T-cell (primary cell): Measurements from ENCODE around the gene C8B. TPM values are rescaled to one million over a fixed set of nuclear protein-coding genes. Genes with fewer than 3 reads are reported as not detected.

Experiments
- ATAC-seq, 4 experiments: fragments of 200-7000 bp in 3 of 4; fragments of 150-1000 bp in 1 of 4; cut with Tn5 transposase; replicated peaks in 1 of 4; 1 replicate in 3 of 4; 2 replicates in 1 of 4; pipeline ENCODE4 v1.10.0; 2021; ENCODE audit warnings: moderate library complexity in 3 of 4, mild to moderate bottlenecking in 2 of 4, moderate number of reproducible peaks in 1 of 4
- CTCF ChIA-PET, 2 donors: fragments of 300-600 bp; sonication (Branson Sonifier 250); formaldehyde crosslinking; loops; one replicate each; lab custom pipeline; 2022; ENCODE audit warnings: antibody characterized with exemption in 2 of 2; lab: Charles Lee
- POLR2A ChIA-PET, 2 donors: fragments of 300-600 bp; sonication (Branson Sonifier 250); formaldehyde crosslinking; loops; one replicate each; lab custom pipeline; 2022; ENCODE audit warnings: antibody characterized with exemption in 2 of 2; lab: Charles Lee
- DNase-seq, 35 experiments: peaks; one replicate each; pipeline versions ENCODE4 v3.0.0 to v3.0.0-alpha.2; 2013 to 2023
- H3K27ac ChIP-seq: one replicate; pipeline ENCODE4 v1.5.1; 2013; ENCODE audit warnings: low read length
- H3K27me3 ChIP-seq, 2 experiments: replicated peaks in 1 of 2; 1 replicate in 1 of 2; 2 replicates in 1 of 2; pipeline versions ENCODE4 v1.6.1 to v1.7.0; 2013; ENCODE audit warnings: low read length in 1 of 2, mixed read lengths in 1 of 2; ENCODE audit not compliant: control insufficient read depth in 2 of 2, insufficient read depth in 2 of 2; ENCODE audit errors: extremely low read depth in 1 of 2
- H3K36me3 ChIP-seq, 2 donors: 1 replicate in 1 of 2; 2 replicates in 1 of 2; pipeline versions ENCODE4 v1.6.1 to v1.7.0; 2013; ENCODE audit warnings: low read length in 1 of 2; ENCODE audit not compliant: control insufficient read depth in 2 of 2, insufficient read depth in 1 of 2; ENCODE audit errors: extremely low read depth in 1 of 2
- H3K4me1 ChIP-seq, 2 experiments: 1 replicate in 1 of 2; 2 replicates in 1 of 2; pipeline versions ENCODE4 v1.6.1 to v1.7.0; 2013; ENCODE audit warnings: low read length in 2 of 2, mixed read lengths in 1 of 2; ENCODE audit not compliant: insufficient read depth in 2 of 2, control insufficient read depth in 1 of 2; ENCODE audit errors: extremely low read depth in 1 of 2
- H3K4me3 ChIP-seq, 2 donors: 1 replicate in 1 of 2; 2 replicates in 1 of 2; pipeline versions ENCODE4 v1.5.1 to v1.7.0; 2013; ENCODE audit warnings: mild to moderate bottlenecking in 2 of 2, low read length in 1 of 2, moderate library complexity in 1 of 2; ENCODE audit not compliant: control insufficient read depth in 1 of 2; ENCODE audit errors: extremely low read depth in 1 of 2
- H3K9me3 ChIP-seq: 2 replicates; pipeline ENCODE4 v1.7.0; 2013
- H3K27ac Mint-ChIP-seq, 2 donors: one replicate each; pipeline ENCODE4 v1.8.0; 2020 to 2021; ENCODE audit warnings: mild to moderate bottlenecking in 2 of 2, mixed read lengths in 2 of 2
- H3K27me3 Mint-ChIP-seq, 2 donors: one replicate each; pipeline ENCODE4 v1.8.0; 2021 to 2022; ENCODE audit warnings: mixed read lengths in 2 of 2
- H3K36me3 Mint-ChIP-seq: one replicate; pipeline ENCODE4 v1.8.0; 2021; ENCODE audit warnings: mixed read lengths
- H3K4me1 Mint-ChIP-seq, 3 donors: one replicate each; pipeline ENCODE4 v1.8.0; 2020 to 2022; ENCODE audit warnings: mixed read lengths in 3 of 3, mild to moderate bottlenecking in 1 of 3
- H3K4me3 Mint-ChIP-seq, 3 donors: one replicate each; pipeline ENCODE4 v1.8.0; 2020 to 2022; ENCODE audit warnings: mild to moderate bottlenecking in 3 of 3, mixed read lengths in 3 of 3, moderate library complexity in 3 of 3
- H3K9me3 Mint-ChIP-seq, 3 donors: one replicate each; pipeline ENCODE4 v1.8.0; 2020 to 2022; ENCODE audit warnings: mixed read lengths in 3 of 3
- WGBS: methylation state at CpG from one replicate; pipeline ENCODE4 v1.1.5; 2013; ENCODE audit warnings: missing lambda C conversion rate; ENCODE audit not compliant: insufficient coverage; 5-methylcytosine and 5-hydroxymethylcytosine counted together
- total RNA-seq, 35 experiments: library from RNA in 6 of 35; stranded (reverse) in 6 of 35; fragments of 120-200 nt in 1 of 35; gene quantifications; one replicate each; pipeline versions ENCODE4 v1.2.1 to v1.2.4 and lab custom pipeline; 2013 to 2026

Gene C8B
- total RNA-seq, 5 donors from 2014 or later (not counting 1 experiment from before 2014, with no cell fraction given) = 0.12 to 0.13 TPM; not detected in 3

DNA sequence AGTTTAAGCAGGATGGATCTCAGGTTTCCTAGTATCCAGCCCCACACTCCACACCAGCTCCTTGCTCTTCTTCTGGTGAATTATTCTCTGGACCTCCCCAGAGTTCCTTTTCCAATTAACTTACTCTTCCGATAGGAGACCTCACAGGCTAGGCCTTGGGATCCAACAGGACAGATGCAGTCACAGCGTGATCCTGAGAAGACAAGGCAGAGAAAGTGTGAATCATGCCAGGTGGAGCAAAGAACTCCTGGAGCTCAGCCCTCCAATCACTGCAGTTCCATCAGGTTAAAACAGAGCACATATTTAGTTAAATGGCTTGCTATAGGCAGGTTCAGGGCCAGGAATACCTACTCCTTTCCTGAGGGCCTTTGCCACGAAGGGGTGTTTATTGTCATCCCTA, 34.1 kb downstream of the C8B start:
- H3K9me3 Mint-ChIP-seq = peaks cover 0 to 5% (median 4%) of the 10 kb centered on the region in 3 donors
- H3K4me3 Mint-ChIP-seq = no peak overlapping the region
- no peaks in the 10 kb centered on the region for H3K36me3 ChIP-seq
- H3K36me3 Mint-ChIP-seq = no peaks in the 10 kb centered on the region
- WGBS = 60% methylated on average over 1 of the region's 3 CpGs
- CTCF ChIA-PET = no interaction called here
- no peak overlapping the region for H3K27ac ChIP-seq
- H3K9me3 ChIP-seq = no peaks in the 10 kb centered on the region
- POLR2A ChIA-PET = no interaction called here
- H3K4me1 Mint-ChIP-seq = no peaks in the 10 kb centered on the region
- ATAC-seq = no peak
- no peaks in the 10 kb centered on the region for H3K27me3 Mint-ChIP-seq
- no peak overlapping the region for H3K4me3 ChIP-seq
- no peak for DNase-seq
- no peaks in the 10 kb centered on the region for H3K27me3 ChIP-seq
- H3K4me1 ChIP-seq = no peaks in the 10 kb centered on the region
- no peak overlapping the region for H3K27ac Mint-ChIP-seq

DNA sequence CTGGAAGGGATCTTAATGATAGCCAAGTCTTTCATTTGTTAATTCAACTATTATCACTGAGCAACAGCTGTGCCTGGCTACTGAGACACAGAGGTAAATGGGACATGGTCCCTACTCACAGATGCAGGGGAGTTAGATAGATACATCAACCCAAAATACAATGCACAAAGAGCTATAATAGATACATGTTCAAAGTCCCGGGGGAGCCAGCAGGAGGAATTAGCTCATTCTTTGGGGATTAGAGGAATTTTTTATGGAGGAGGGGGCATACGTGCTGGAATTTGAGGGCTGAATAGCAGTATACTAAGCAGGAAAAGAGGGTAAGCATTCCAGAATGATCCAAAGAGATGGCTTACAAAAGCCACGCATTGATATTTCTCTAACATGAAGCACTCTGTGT, 34.6 kb downstream of the C8B start:
- Mint-ChIP-seq H3K27ac (no peak overlapping the region), H3K27me3 (no peaks in the 10 kb centered on the region), H3K4me3 (no peak overlapping the region), H3K36me3 (no peaks in the 10 kb centered on the region), H3K4me1 (no peaks in the 10 kb centered on the region), H3K9me3 (peaks cover 0 to 5% (median 4%) of the 10 kb centered on the region in 3 donors)
- ChIA-PET CTCF (no interaction called here), POLR2A (no interaction called here)
- WGBS = no CpG with 5 or more reads among the region's 3 CpGs
- ATAC-seq = no peak
- Histone ChIP-seq H3K36me3 (no peaks in the 10 kb centered on the region), H3K4me3 (no peak overlapping the region), H3K27ac (no peak overlapping the region), H3K9me3 (no peaks in the 10 kb centered on the region), H3K4me1 (no peaks in the 10 kb centered on the region), H3K27me3 (no peaks in the 10 kb centered on the region)
- no peak for DNase-seq

DNA sequence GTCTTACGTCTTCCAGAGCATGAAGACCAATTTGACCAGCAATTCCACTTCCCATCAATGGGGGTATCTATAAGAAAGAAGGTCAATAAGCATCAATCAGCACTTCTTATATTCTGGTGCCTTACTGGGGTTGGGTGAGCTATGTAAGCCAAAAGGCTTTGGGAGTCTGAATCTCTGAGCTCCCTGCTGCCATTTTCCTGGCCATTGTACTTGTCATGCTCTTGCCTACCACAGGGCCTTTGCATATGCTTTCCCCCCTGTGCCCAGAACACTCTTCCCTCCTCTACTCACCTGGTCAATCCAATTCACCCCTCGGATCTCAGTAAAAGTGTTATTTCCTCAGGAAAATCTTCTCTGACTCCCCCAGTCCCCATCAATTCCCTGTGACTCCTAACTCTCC, 36.3 kb downstream of the C8B start:
- DNase-seq = no peak
- peaks cover 0 to 5% (median 4%) of the 10 kb centered on the region in 3 donors for H3K9me3 Mint-ChIP-seq
- Histone ChIP-seq H3K27ac (no peak overlapping the region), H3K4me1 (no peaks in the 10 kb centered on the region), H3K4me3 (no peak overlapping the region), H3K27me3 (no peaks in the 10 kb centered on the region), H3K36me3 (no peaks in the 10 kb centered on the region), H3K9me3 (no peaks in the 10 kb centered on the region)
- no peak for ATAC-seq
- ChIA-PET POLR2A (no interaction called here), CTCF (no interaction called here)
- no peak overlapping the region for H3K27ac Mint-ChIP-seq
- no peaks in the 10 kb centered on the region for H3K4me1 Mint-ChIP-seq
- H3K4me3 Mint-ChIP-seq = no peak overlapping the region
- no peaks in the 10 kb centered on the region for H3K36me3 Mint-ChIP-seq
- no peaks in the 10 kb centered on the region for H3K27me3 Mint-ChIP-seq
- WGBS = 63% methylated on average over 1 of the region's 2 CpGs

DNA sequence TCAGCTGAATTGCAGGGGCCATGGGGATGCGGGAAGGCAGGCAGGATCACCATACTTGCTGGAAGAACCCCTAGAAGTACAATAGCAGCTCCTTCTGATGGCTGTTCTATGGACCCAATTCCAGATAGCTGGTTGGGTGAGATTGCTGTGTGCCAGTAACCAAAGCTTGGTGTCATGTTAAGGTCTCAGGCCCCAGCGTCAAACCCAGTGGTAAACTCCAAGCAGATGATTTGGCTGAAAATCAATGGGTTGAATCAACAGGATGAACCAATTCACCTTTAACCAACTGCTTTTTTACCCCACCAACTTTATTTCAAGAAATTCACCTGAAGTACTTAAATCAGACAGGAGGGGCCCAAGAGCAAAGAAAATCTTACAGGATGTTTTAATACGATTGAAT, 37.8 kb downstream of the C8B start:
- H3K9me3 ChIP-seq = no peaks in the 10 kb centered on the region
- no peaks in the 10 kb centered on the region for H3K27me3 ChIP-seq
- H3K4me1 ChIP-seq = no peaks in the 10 kb centered on the region
- H3K4me3 Mint-ChIP-seq = no peak overlapping the region
- no peak overlapping the region for H3K27ac Mint-ChIP-seq
- H3K36me3 ChIP-seq = no peaks in the 10 kb centered on the region
- no peaks in the 10 kb centered on the region for H3K4me1 Mint-ChIP-seq
- POLR2A ChIA-PET = no interaction called here
- no peak for DNase-seq
- no peak overlapping the region for H3K27ac ChIP-seq
- CTCF ChIA-PET = no interaction called here
- peaks cover 4% of the 10 kb centered on the region in 2 donors for H3K27me3 Mint-ChIP-seq
- ATAC-seq = no peak
- H3K9me3 Mint-ChIP-seq = peaks cover 0 to 7% (median 5%) of the 10 kb centered on the region in 3 donors
- no peaks in the 10 kb centered on the region for H3K36me3 Mint-ChIP-seq
- WGBS = 83% methylated on average over 1 of the region's 3 CpGs
- no peak overlapping the region for H3K4me3 ChIP-seq

DNA sequence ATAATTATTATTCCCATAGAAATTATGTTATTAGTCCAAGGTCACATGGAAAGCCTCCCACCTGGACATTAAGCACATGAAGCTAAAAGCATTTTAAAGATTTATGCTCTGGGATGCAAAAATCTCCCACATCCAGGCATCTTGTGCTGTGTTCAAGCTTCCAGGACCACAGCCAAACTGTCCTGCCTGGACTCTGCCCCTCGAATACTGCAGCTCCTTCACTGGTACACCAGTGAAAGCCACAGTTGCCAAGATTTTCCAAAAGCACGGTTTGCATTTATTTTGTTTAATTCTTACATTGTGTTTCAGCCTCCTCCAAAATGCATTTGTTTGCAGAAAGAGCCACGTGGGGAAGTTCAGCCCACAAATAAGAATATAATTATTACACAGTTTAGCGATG, 38.6 kb downstream of the C8B start:
- Mint-ChIP-seq H3K4me1 (no peaks in the 10 kb centered on the region), H3K4me3 (no peak overlapping the region), H3K27ac (no peak overlapping the region), H3K36me3 (no peaks in the 10 kb centered on the region), H3K27me3 (peaks cover 4% of the 10 kb centered on the region in 2 donors), H3K9me3 (peaks cover 0 to 7% (median 5%) of the 10 kb centered on the region in 3 donors)
- H3K9me3 ChIP-seq = no peaks in the 10 kb centered on the region
- no peaks in the 10 kb centered on the region for H3K36me3 ChIP-seq
- no peak overlapping the region for H3K4me3 ChIP-seq
- ATAC-seq = no peak
- H3K27ac ChIP-seq = no peak overlapping the region
- 83% methylated on average over 1 of the region's 4 CpGs for WGBS
- H3K4me1 ChIP-seq = no peaks in the 10 kb centered on the region
- H3K27me3 ChIP-seq = no peaks in the 10 kb centered on the region
- no peak for DNase-seq
- ChIA-PET CTCF (interaction anchor here in 1 of 2 donors (0.7 kb wide), 1 partner anchor 263 kb away, joined by 3 read pairs; no protein-coding TSS in a partner anchor), POLR2A (interaction anchor here in 1 of 2 donors (0.5 kb wide), 1 partner anchor 109 kb away, joined by 7 read pairs; no protein-coding TSS in a partner anchor)

DNA sequence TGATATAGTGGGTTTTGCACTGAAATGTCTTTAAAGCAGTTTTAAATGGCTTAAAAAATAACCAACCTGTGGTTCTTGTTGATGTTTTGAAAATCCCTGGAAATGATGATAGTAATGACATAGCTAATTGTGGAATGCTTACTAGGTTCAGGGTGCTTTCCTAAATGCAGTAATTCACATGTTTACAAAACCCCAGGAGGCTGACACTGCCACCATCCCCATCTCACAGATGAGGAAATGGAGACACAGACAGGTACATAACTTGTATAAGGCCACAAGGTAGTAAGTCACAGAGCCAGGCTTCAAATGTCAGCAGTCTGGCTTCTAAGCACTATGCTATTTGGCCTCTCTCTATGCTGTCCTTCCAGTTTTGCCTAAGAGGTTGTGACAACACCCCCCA, 40.6 kb downstream of the C8B start:
- Mint-ChIP-seq H3K4me1 (no peaks in the 10 kb centered on the region), H3K27ac (no peak overlapping the region), H3K4me3 (no peak overlapping the region), H3K27me3 (peaks cover 4% of the 10 kb centered on the region in 2 donors), H3K9me3 (peaks cover 0 to 7% (median 5%) of the 10 kb centered on the region in 3 donors), H3K36me3 (no peaks in the 10 kb centered on the region)
- ChIA-PET POLR2A (no interaction called here), CTCF (no interaction called here)
- no peak for ATAC-seq
- Histone ChIP-seq H3K27ac (no peak overlapping the region), H3K27me3 (no peaks in the 10 kb centered on the region), H3K4me3 (no peak overlapping the region), H3K9me3 (no peaks in the 10 kb centered on the region), H3K4me1 (no peaks in the 10 kb centered on the region), H3K36me3 (no peaks in the 10 kb centered on the region)
- no peak for DNase-seq

DNA sequence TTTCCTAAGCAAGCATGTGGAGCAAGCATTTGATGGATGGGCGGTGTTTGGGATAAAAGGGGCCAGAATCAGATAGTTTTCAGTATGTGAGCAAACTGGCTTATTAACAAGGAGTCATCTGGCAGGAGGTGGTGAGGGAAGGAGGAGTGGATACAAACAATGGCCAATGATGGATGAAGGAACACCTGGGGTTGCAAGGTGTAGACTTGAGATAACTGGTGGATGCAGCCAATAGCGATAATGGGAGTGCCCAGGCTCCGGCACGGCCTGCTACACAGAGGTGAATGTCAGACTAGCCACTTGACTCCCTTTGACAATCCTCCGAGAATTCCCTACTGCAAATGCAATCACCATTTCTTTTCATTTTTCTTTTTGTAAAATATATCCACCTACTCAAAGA, 41.7 kb downstream of the C8B start:
- Mint-ChIP-seq H3K27ac (no peak overlapping the region), H3K4me3 (no peak overlapping the region), H3K9me3 (peaks cover 0 to 5% (median 3%) of the 10 kb centered on the region in 3 donors), H3K27me3 (peaks cover 4% of the 10 kb centered on the region in 2 donors), H3K36me3 (no peaks in the 10 kb centered on the region), H3K4me1 (no peaks in the 10 kb centered on the region)
- Histone ChIP-seq H3K4me3 (no peak overlapping the region), H3K4me1 (no peaks in the 10 kb centered on the region), H3K27me3 (no peaks in the 10 kb centered on the region), H3K36me3 (no peaks in the 10 kb centered on the region), H3K27ac (no peak overlapping the region), H3K9me3 (no peaks in the 10 kb centered on the region)
- POLR2A ChIA-PET = no interaction called here
- ATAC-seq (no peak), DNase-seq (no peak)
- 63% methylated on average over 3 of the region's 5 CpGs for WGBS
- CTCF ChIA-PET = no interaction called here
